ENCODE measurements around the gene MYRFL.

Gene MYRFL

GRCh38 chr12:69833696-69834095 lies 8.7 kb downstream of the MYRFL start:
- DNase-seq (ENCODE audit: low spot score): no peak

GRCh38 chr12:69834147-69834546 lies 9.1 kb downstream of the MYRFL start:
- TF ChIP-seq CTCF (IDR thresholded peaks at IDR 0.05; ENCODE audit: extremely low read depth, insufficient read depth, missing control alignments): no peak
- DNase-seq (ENCODE audit: low spot score): no peak
- in situ Hi-C loops (cut with MboI; ENCODE audit: low pct_unique_long_range_greater_than_20kb, low sequenced_read_pairs, unreplicated experiment): no loop called here

More at GRCh38 chr12:69833696-69834095, 8.7 kb downstream of the MYRFL start:
- in situ Hi-C loops (cut with MboI; ENCODE audit: low pct_unique_long_range_greater_than_20kb, low sequenced_read_pairs, unreplicated experiment): no loop called here
- no peak for TF ChIP-seq CTCF (IDR thresholded peaks at IDR 0.05; ENCODE audit: extremely low read depth, insufficient read depth, missing control alignments)

- DNase-seq (ENCODE audit: low spot score): no peak
- no peak for TF ChIP-seq CTCF (IDR thresholded peaks at IDR 0.05; ENCODE audit: extremely low read depth, insufficient read depth, missing control alignments)
- in situ Hi-C loops (cut with MboI; ENCODE audit: low pct_unique_long_range_greater_than_20kb, low sequenced_read_pairs, unreplicated experiment): no loop called here
Measured at GRCh38 chr12:69834576-69834975, 9.5 kb downstream of the MYRFL start.

GRCh38 chr12:69835081-69835480 lies 10.1 kb downstream of the MYRFL start:
- TF ChIP-seq CTCF (IDR thresholded peaks at IDR 0.05; ENCODE audit: extremely low read depth, insufficient read depth, missing control alignments): no peak
- DNase-seq (ENCODE audit: low spot score): no peak
- in situ Hi-C loops (cut with MboI; ENCODE audit: low pct_unique_long_range_greater_than_20kb, low sequenced_read_pairs, unreplicated experiment): no loop called here

GRCh38 chr12:69836015-69836414 lies 11.0 kb downstream of the MYRFL start:
- in situ Hi-C loops (cut with MboI; ENCODE audit: low pct_unique_long_range_greater_than_20kb, low sequenced_read_pairs, unreplicated experiment): no loop called here
- DNase-seq (ENCODE audit: low spot score): no peak
- TF ChIP-seq CTCF (IDR thresholded peaks at IDR 0.05; ENCODE audit: extremely low read depth, insufficient read depth, missing control alignments): no peak

- DNase-seq (ENCODE audit: low spot score): no peak
- no peak for TF ChIP-seq CTCF (IDR thresholded peaks at IDR 0.05; ENCODE audit: extremely low read depth, insufficient read depth, missing control alignments)
- in situ Hi-C loops (cut with MboI; ENCODE audit: low pct_unique_long_range_greater_than_20kb, low sequenced_read_pairs, unreplicated experiment): no loop called here
Measured at GRCh38 chr12:69837191-69837590, 12.2 kb downstream of the MYRFL start.
